HL-60 (cell line): ENCODE measurements around the gene POMC.

Experiments
- CTCF ChIP-seq: IDR thresholded peaks from one replicate; pipeline ENCODE4 v1.5.1; 2011; ENCODE audit warnings: low read length, control low read depth, inconsistent platforms; ENCODE audit not compliant: insufficient read depth
- GABPA ChIP-seq: IDR thresholded peaks from 2 replicates; pipeline ENCODE4 v1.6.1; 2012; ENCODE audit warnings: low read depth
- POLR2AphosphoS5 ChIP-seq: IDR thresholded peaks from 2 replicates; pipeline ENCODE4 v1.6.1; 2012; ENCODE audit warnings: low read depth
- SPI1 ChIP-seq: IDR thresholded peaks from 2 replicates; pipeline ENCODE4 v1.6.1; 2012; ENCODE audit warnings: low read depth, mild to moderate bottlenecking, borderline replicate concordance
- TF ChIP-seq, protein P1 (sequence below): IDR thresholded peaks from 2 replicates; pipeline ENCODE4 v1.6.1; 2012; ENCODE audit warnings: low read depth; ENCODE audit not compliant: insufficient replicate concordance

GRCh38 chr2:25116956-25117355 is 51.4 kb downstream of the POMC start:
- TF ChIP-seq CTCF (no peak), GABPA (no peak), POLR2AphosphoS5 (no peak), SPI1 (no peak)
- TF ChIP-seq, protein P1, sequence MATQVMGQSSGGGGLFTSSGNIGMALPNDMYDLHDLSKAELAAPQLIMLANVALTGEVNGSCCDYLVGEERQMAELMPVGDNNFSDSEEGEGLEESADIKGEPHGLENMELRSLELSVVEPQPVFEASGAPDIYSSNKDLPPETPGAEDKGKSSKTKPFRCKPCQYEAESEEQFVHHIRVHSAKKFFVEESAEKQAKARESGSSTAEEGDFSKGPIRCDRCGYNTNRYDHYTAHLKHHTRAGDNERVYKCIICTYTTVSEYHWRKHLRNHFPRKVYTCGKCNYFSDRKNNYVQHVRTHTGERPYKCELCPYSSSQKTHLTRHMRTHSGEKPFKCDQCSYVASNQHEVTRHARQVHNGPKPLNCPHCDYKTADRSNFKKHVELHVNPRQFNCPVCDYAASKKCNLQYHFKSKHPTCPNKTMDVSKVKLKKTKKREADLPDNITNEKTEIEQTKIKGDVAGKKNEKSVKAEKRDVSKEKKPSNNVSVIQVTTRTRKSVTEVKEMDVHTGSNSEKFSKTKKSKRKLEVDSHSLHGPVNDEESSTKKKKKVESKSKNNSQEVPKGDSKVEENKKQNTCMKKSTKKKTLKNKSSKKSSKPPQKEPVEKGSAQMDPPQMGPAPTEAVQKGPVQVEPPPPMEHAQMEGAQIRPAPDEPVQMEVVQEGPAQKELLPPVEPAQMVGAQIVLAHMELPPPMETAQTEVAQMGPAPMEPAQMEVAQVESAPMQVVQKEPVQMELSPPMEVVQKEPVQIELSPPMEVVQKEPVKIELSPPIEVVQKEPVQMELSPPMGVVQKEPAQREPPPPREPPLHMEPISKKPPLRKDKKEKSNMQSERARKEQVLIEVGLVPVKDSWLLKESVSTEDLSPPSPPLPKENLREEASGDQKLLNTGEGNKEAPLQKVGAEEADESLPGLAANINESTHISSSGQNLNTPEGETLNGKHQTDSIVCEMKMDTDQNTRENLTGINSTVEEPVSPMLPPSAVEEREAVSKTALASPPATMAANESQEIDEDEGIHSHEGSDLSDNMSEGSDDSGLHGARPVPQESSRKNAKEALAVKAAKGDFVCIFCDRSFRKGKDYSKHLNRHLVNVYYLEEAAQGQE = no peak
